HEK293 (cell line): ENCODE data around the gene ARRDC2.

Experiments
- CTCF ChIA-PET: fragments of 350-600 bp; formaldehyde crosslinking; extraction: SDS; loops from one replicate; lab custom pipeline; 2021; ENCODE audit warnings: antibody characterized with exemption; lab: Yijun Ruan, JAX
- POLR2A ChIA-PET: fragments of 300-600 bp; formaldehyde crosslinking; extraction: SDS; loops from one replicate; lab custom pipeline; 2020; ENCODE audit warnings: antibody characterized with exemption, inconsistent platforms; lab: Yijun Ruan, JAX
- H3K27ac ChIP-seq: fragments of 200-500 bp; sonication (Bioruptor generic); 2 replicates; pipeline ENCODE4 v1.5.1; 2014; ENCODE audit warnings: low read depth, low read length, control low read depth, inconsistent platforms; ENCODE audit errors: extremely low read depth
- H3K36me3 ChIP-seq, 2 experiments: fragments of 200-500 bp in 1 of 2; sonication (Bioruptor generic) in 1 of 2; 1 replicate in 1 of 2; 2 replicates in 1 of 2; pipeline ENCODE4 v1.5.1; 2014 to 2017; ENCODE audit warnings: inconsistent platforms in 2 of 2, low read length in 2 of 2; ENCODE audit not compliant: control insufficient read depth in 2 of 2, insufficient read depth in 1 of 2
- H3K4me1 ChIP-seq: fragments of 200-500 bp; sonication (Bioruptor generic); 2 replicates; pipeline ENCODE4 v1.5.1; 2014; ENCODE audit warnings: mild to moderate bottlenecking, low read length, inconsistent platforms; ENCODE audit not compliant: control insufficient read depth, insufficient read depth
- H3K4me3 ChIP-seq: 2 replicates; pipeline ENCODE4 v1.5.1; 2011; ENCODE audit warnings: low read depth, mild to moderate bottlenecking, control low read depth, low read length, moderate library complexity
- H3K9me3 ChIP-seq: fragments of 200-500 bp; sonication (Bioruptor generic); 2 replicates; pipeline ENCODE4 v1.5.1; 2014; ENCODE audit warnings: low read depth, low read length, inconsistent platforms; ENCODE audit not compliant: control insufficient read depth, insufficient read depth
- EGR2 ChIP-seq: fragments of 450-650 bp; formaldehyde crosslinking; IDR thresholded peaks from 2 replicates; pipeline ENCODE4 v1.5.1; 2016; ENCODE audit warnings: low read depth, missing biosample characterization, missing genetic modification characterization
- GFI1B ChIP-seq: fragments of 450-650 bp; formaldehyde crosslinking; IDR thresholded peaks from 2 replicates; pipeline ENCODE4 v1.5.1; 2016; ENCODE audit warnings: missing biosample characterization, missing genetic modification characterization
- HOXA7 ChIP-seq: sonication (generic); formaldehyde crosslinking; IDR thresholded peaks from 2 replicates; pipeline ENCODE4 v1.8.1; 2022; ENCODE audit warnings: missing genetic modification reagents, borderline replicate concordance
- HOXD13 ChIP-seq: sonication (generic); formaldehyde crosslinking; IDR thresholded peaks from 2 replicates; pipeline ENCODE4 v1.8.0; 2022; ENCODE audit warnings: missing genetic modification reagents, borderline replicate concordance
- KLF8 ChIP-seq: fragments of 450-650 bp; formaldehyde crosslinking; IDR thresholded peaks from 2 replicates; pipeline ENCODE4 v1.5.1; 2016; ENCODE audit warnings: missing biosample characterization, missing genetic modification characterization
- KLF9 ChIP-seq: fragments of 450-650 bp; formaldehyde crosslinking; IDR thresholded peaks from 2 replicates; pipeline ENCODE4 v1.5.1; 2016; ENCODE audit warnings: missing biosample characterization, missing genetic modification characterization, low read depth
- RBAK ChIP-seq: fragments of 450-650 bp; formaldehyde crosslinking; IDR thresholded peaks from 2 replicates; pipeline ENCODE4 v1.5.1; 2016; ENCODE audit warnings: missing biosample characterization, missing genetic modification characterization
- REPIN1 ChIP-seq: fragments of 450-650 bp; formaldehyde crosslinking; IDR thresholded peaks from 2 replicates; pipeline ENCODE4 v1.5.1; 2017; ENCODE audit warnings: missing biosample characterization, missing genetic modification characterization, low read depth
- TCF7L2 ChIP-seq: IDR thresholded peaks from 2 replicates; pipeline ENCODE4 v1.6.1; 2011; ENCODE audit warnings: low read depth, mild to moderate bottlenecking, inconsistent platforms, low read length, moderate library complexity, borderline replicate concordance
- ZNF114 ChIP-seq: fragments of 450-650 bp; formaldehyde crosslinking; IDR thresholded peaks from 2 replicates; pipeline ENCODE4 v1.5.0; 2017; ENCODE audit warnings: missing biosample characterization, missing genetic modification characterization
- ZNF132 ChIP-seq: fragments of 450-650 bp; formaldehyde crosslinking; IDR thresholded peaks from 2 replicates; pipeline ENCODE4 v1.5.1; 2017; ENCODE audit warnings: missing biosample characterization, missing genetic modification characterization, borderline replicate concordance
- ZNF138 ChIP-seq: fragments of 450-650 bp; formaldehyde crosslinking; IDR thresholded peaks from 2 replicates; pipeline ENCODE4 v1.5.1; 2016; ENCODE audit warnings: missing biosample characterization, missing genetic modification characterization, borderline replicate concordance
- ZNF214 ChIP-seq: fragments of 450-650 bp; formaldehyde crosslinking; IDR thresholded peaks from 2 replicates; pipeline ENCODE4 v1.5.1; 2017; ENCODE audit warnings: missing biosample characterization, mild to moderate bottlenecking, missing genetic modification characterization, borderline replicate concordance
- ZNF223 ChIP-seq: fragments of 450-650 bp; formaldehyde crosslinking; IDR thresholded peaks from 2 replicates; pipeline ENCODE4 v1.5.1; 2016; ENCODE audit warnings: missing biosample characterization, missing genetic modification characterization
- ZNF266 ChIP-seq: fragments of 450-650 bp; formaldehyde crosslinking; IDR thresholded peaks from 2 replicates; pipeline ENCODE4 v1.5.1; 2016; ENCODE audit warnings: missing biosample characterization, missing genetic modification characterization, low read depth
- ZNF350 ChIP-seq: fragments of 450-650 bp; formaldehyde crosslinking; IDR thresholded peaks from 2 replicates; pipeline ENCODE4 v1.5.0; 2017; ENCODE audit warnings: missing biosample characterization, mild to moderate bottlenecking, missing genetic modification characterization
- ZNF433 ChIP-seq: fragments of 450-650 bp; formaldehyde crosslinking; IDR thresholded peaks from 2 replicates; pipeline ENCODE4 v1.5.1; 2016; ENCODE audit warnings: missing biosample characterization, missing genetic modification characterization, low read depth
- ZNF473 ChIP-seq: fragments of 450-650 bp; formaldehyde crosslinking; IDR thresholded peaks from 2 replicates; pipeline ENCODE4 v1.5.1; 2017; ENCODE audit warnings: missing biosample characterization, missing genetic modification characterization
- ZNF48 ChIP-seq: fragments of 450-650 bp; formaldehyde crosslinking; IDR thresholded peaks from 2 replicates; pipeline ENCODE4 v1.5.1; 2016; ENCODE audit warnings: missing biosample characterization, missing genetic modification characterization
- ZNF521 ChIP-seq: fragments of 450-650 bp; formaldehyde crosslinking; IDR thresholded peaks from 2 replicates; pipeline ENCODE4 v1.5.1; 2017; ENCODE audit warnings: missing biosample characterization, mild to moderate bottlenecking, missing genetic modification characterization
- ZNF558 ChIP-seq: fragments of 450-650 bp; formaldehyde crosslinking; IDR thresholded peaks from 2 replicates; pipeline ENCODE4 v1.5.1; 2016; ENCODE audit warnings: missing biosample characterization, missing genetic modification characterization
- ZNF560 ChIP-seq: fragments of 450-650 bp; formaldehyde crosslinking; IDR thresholded peaks from 2 replicates; pipeline ENCODE4 v1.5.1; 2017; ENCODE audit warnings: missing biosample characterization, missing genetic modification characterization, borderline replicate concordance
- ZNF629 ChIP-seq: fragments of 450-650 bp; formaldehyde crosslinking; IDR thresholded peaks from 2 replicates; pipeline ENCODE4 v1.5.1; 2017; ENCODE audit warnings: missing biosample characterization, missing genetic modification characterization
- ZNF664 ChIP-seq: fragments of 450-650 bp; formaldehyde crosslinking; IDR thresholded peaks from 2 replicates; pipeline ENCODE4 v1.5.1; 2016; ENCODE audit warnings: missing biosample characterization, missing genetic modification characterization
- TF ChIP-seq, protein P1 (sequence below): fragments of 450-650 bp; formaldehyde crosslinking; conservative IDR thresholded peaks from 2 replicates; pipeline ENCODE4 v1.5.1; 2016; ENCODE audit warnings: low read depth, missing biosample characterization, missing genetic modification characterization
- TF ChIP-seq, protein P2 (sequence below): fragments of 450-650 bp; formaldehyde crosslinking; IDR thresholded peaks from 2 replicates; pipeline ENCODE4; 2016; ENCODE audit warnings: missing biosample characterization, missing genetic modification characterization
- TF ChIP-seq, protein P3 (sequence below): fragments of 450-650 bp; formaldehyde crosslinking; optimal IDR thresholded peaks from 2 replicates; pipeline ENCODE3; 2016; ENCODE audit warnings: missing biosample characterization, mild to moderate bottlenecking, missing genetic modification characterization
- TF ChIP-seq, protein P4 (sequence below): fragments of 450-650 bp; formaldehyde crosslinking; IDR thresholded peaks from 2 replicates; pipeline ENCODE4 v1.5.1; 2016; ENCODE audit warnings: missing biosample characterization, missing genetic modification characterization

Gene ARRDC2

DNA sequence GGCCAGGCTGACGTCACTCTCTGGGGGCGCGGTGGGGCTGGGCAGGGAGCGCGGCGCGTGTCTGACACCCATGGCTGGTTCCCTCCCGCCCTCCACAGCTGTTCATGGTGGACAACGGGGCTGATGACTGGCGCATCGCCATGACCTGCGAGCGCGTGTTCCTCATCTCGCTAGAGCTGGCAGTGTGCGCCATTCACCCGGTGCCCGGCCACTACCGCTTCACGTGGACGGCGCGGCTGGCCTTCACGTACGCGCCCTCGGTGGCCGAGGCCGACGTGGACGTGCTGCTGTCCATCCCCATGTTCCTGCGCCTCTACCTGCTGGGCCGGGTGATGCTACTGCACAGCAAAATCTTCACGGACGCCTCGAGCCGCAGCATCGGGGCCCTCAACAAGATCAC lies 26.4 kb upstream of the ARRDC2 start:
- CTCF ChIA-PET, result no interaction called here
- TF ChIP-seq ZNF350 (tag by site-specific recombination), result no peak
- TF ChIP-seq ZNF114 (tag by site-specific recombination), result no peak
- TF ChIP-seq ZNF433, result no peak
- no peak for TF ChIP-seq ZNF132 (tag by site-specific recombination)
- TF ChIP-seq EGR2, result no peak
- TF ChIP-seq, protein P1, sequence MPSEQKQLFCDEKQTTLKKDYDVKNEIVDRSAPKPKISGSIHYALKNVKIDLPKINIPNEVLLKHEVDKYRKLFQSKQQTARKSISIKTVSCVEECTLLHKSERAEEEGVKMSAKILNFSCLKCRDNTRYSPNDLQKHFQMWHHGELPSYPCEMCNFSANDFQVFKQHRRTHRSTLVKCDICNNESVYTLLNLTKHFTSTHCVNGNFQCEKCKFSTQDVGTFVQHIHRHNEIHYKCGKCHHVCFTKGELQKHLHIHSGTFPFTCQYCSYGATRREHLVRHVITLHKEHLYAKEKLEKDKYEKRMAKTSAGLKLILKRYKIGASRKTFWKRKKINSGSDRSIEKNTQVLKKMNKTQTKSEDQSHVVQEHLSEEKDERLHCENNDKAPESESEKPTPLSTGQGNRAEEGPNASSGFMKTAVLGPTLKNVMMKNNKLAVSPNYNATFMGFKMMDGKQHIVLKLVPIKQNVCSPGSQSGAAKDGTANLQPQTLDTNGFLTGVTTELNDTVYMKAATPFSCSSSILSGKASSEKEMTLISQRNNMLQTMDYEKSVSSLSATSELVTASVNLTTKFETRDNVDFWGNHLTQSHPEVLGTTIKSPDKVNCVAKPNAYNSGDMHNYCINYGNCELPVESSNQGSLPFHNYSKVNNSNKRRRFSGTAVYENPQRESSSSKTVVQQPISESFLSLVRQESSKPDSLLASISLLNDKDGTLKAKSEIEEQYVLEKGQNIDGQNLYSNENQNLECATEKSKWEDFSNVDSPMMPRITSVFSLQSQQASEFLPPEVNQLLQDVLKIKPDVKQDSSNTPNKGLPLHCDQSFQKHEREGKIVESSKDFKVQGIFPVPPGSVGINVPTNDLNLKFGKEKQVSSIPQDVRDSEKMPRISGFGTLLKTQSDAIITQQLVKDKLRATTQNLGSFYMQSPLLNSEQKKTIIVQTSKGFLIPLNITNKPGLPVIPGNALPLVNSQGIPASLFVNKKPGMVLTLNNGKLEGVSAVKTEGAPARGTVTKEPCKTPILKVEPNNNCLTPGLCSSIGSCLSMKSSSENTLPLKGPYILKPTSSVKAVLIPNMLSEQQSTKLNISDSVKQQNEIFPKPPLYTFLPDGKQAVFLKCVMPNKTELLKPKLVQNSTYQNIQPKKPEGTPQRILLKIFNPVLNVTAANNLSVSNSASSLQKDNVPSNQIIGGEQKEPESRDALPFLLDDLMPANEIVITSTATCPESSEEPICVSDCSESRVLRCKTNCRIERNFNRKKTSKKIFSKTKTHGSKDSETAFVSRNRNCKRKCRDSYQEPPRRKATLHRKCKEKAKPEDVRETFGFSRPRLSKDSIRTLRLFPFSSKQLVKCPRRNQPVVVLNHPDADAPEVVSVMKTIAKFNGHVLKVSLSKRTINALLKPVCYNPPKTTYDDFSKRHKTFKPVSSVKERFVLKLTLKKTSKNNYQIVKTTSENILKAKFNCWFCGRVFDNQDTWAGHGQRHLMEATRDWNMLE, result no peak
- TF ChIP-seq, protein P2, sequence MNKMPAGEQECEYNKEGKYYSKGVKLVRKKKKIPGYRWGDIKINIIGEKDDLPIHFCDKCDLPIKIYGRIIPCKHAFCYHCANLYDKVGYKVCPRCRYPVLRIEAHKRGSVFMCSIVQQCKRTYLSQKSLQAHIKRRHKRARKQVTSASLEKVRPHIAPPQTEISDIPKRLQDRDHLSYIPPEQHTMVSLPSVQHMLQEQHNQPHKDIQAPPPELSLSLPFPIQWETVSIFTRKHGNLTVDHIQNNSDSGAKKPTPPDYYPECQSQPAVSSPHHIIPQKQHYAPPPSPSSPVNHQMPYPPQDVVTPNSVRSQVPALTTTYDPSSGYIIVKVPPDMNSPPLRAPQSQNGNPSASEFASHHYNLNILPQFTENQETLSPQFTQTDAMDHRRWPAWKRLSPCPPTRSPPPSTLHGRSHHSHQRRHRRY (tag by site-specific recombination), result no peak
- TF ChIP-seq, protein P3, sequence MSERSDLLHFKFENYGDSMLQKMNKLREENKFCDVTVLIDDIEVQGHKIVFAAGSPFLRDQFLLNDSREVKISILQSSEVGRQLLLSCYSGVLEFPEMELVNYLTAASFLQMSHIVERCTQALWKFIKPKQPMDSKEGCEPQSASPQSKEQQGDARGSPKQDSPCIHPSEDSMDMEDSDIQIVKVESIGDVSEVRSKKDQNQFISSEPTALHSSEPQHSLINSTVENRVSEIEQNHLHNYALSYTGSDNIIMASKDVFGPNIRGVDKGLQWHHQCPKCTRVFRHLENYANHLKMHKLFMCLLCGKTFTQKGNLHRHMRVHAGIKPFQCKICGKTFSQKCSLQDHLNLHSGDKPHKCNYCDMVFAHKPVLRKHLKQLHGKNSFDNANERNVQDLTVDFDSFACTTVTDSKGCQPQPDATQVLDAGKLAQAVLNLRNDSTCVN (tag by site-specific recombination), result no peak
- no peak for TF ChIP-seq ZNF223 (tag by site-specific recombination)
- TF ChIP-seq ZNF558, result no peak
- no peak for TF ChIP-seq RBAK (tag by site-specific recombination)
- no peak for TF ChIP-seq ZNF664 (tag by site-specific recombination)
- no peak for TF ChIP-seq GFI1B (tag by site-specific recombination)
- no peak for TF ChIP-seq ZNF138 (tag by site-specific recombination)
- TF ChIP-seq, all 188 proteins: peak for 0
- POLR2A ChIA-PET, result interaction anchor here (0.7 kb wide), 1 partner anchor 124 kb away, joined by 4 read pairs; no protein-coding TSS in a partner anchor
- H3K4me3 ChIP-seq, result no peak overlapping the region
- no peaks in the 10 kb centered on the region for H3K4me1 ChIP-seq
- no peaks in the 10 kb centered on the region for H3K9me3 ChIP-seq
- no peaks in the 10 kb centered on the region for H3K36me3 ChIP-seq
- H3K27ac ChIP-seq, result no peak overlapping the region

DNA sequence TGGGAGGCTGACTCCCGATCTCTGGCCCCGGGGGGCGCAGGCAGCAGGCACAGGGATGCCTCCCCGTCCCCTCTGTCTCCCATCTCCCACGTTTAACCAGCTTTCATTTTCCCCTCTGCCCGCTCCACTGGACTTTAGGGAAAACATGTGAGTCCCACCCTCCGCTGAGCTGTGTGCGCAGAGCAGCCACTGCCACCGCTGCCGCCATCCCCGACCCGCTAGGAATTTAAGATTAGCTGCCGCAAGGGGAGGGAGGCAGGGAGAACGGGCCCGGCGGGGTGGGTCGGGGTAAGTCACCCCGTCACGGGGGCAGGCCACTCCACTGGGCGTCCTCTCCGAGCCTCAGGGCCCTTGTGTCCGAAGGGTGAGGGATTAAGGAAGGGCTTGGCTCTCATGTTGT lies 25.5 kb upstream of the ARRDC2 start:
- H3K4me3 ChIP-seq, result no peak overlapping the region
- H3K27ac ChIP-seq, result no peak overlapping the region
- no peaks in the 10 kb centered on the region for H3K36me3 ChIP-seq
- H3K4me1 ChIP-seq, result no peaks in the 10 kb centered on the region
- ChIA-PET POLR2A (no interaction called here), CTCF (interaction anchor here (0.7 to 1.0 kb wide), 2 partner anchors 31 to 44 kb away, joined by 3 read pairs; no protein-coding TSS in a partner anchor)
- no peaks in the 10 kb centered on the region for H3K9me3 ChIP-seq
- TF ChIP-seq ZNF629 (tag by site-specific recombination) (no peak), REPIN1 (tag by site-specific recombination) (no peak), TCF7L2 (no peak), ZNF48 (tag by site-specific recombination) (no peak), HOXD13 (no peak), KLF8 (tag by site-specific recombination) (no peak), ZNF266 (no peak), KLF9 (tag by site-specific recombination) (no peak), HOXA7 (CRISPR knock-in tag) (no peak), ZNF214 (no peak), ZNF473 (tag by site-specific recombination) (no peak), ZNF521 (tag by site-specific recombination) (no peak), ZNF560 (tag by site-specific recombination) (no peak)
- TF ChIP-seq, protein P4, sequence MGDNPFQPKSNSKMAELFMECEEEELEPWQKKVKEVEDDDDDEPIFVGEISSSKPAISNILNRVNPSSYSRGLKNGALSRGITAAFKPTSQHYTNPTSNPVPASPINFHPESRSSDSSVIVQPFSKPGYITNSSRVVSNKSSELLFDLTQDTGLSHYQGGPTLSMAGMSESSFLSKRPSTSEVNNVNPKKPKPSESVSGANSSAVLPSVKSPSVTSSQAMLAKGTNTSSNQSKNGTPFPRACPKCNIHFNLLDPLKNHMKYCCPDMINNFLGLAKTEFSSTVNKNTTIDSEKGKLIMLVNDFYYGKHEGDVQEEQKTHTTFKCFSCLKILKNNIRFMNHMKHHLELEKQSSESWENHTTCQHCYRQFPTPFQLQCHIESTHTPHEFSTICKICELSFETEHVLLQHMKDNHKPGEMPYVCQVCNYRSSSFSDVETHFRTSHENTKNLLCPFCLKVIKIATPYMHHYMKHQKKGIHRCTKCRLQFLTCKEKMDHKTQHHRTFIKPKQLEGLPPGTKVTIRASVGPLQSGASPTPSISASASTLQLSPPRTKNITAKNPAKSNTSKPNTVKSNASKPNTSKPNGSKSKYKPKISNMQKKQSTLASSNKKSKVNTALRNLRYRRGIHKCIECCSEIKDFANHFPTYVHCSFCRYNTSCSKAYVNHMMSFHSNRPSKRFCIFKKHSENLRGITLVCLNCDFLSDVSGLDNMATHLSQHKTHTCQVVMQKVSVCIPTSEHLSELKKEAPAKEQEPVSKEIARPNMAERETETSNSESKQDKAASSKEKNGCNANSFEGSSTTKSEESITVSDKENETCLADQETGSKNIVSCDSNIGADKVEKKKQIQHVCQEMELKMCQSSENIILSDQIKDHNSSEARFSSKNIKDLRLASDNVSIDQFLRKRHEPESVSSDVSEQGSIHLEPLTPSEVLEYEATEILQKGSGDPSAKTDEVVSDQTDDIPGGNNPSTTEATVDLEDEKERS (tag by site-specific recombination), result no peak
